ENCODE data around the gene DCD.

The DCD gene, protein sequence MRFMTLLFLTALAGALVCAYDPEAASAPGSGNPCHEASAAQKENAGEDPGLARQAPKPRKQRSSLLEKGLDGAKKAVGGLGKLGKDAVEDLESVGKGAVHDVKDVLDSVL

DNA sequence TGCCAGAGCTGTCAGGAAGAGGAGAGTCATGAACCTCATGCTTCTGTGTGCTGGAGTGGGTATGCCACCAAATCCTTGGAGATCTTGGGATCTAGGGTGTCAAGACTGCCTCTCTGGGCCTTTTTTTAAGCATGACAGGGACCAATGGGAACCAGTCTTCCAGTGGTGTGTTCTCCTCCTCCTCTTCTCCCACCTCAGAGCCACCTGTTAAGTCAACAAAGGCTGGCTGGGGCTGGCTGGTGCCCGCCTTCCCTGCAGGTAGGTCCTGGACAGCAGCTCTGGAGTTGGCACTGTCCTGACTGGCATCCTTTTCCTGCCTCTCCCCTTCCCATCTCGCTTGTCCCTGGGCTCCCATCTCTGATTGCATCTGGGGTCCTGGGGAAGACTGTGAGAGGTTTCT lies at the start of gene DCD:
DCD (minus strand) TSS at position 101 of the 400 bp plus-strand sequence; CDS start at position 39, 62 bp downstream.
- no peak within 1 kb of the TSS for H3K27ac ChIP-seq
- H3K9me3 ChIP-seq (ENCODE audit: low read depth, low read length), result no peaks in the 10 kb centered on the region
- no peak for DNase-seq (ENCODE audit: low read depth, low spot score)
- H3K36me3 ChIP-seq (ENCODE audit: insufficient read depth, low read length), result no peaks in the 10 kb centered on the region
- H3K9ac ChIP-seq (ENCODE audit: insufficient read length), result no peak within 1 kb of the TSS
- TF ChIP-seq FOXP2 (optimal IDR thresholded peaks at IDR 0.05; ENCODE audit: control extremely low read depth, extremely low read length, insufficient read depth), result no peak
- TF ChIP-seq EZH2 (IDR thresholded peaks at IDR 0.05), result no peak
- TF ChIP-seq POLR2AphosphoS5 (IDR thresholded peaks at IDR 0.05; ENCODE audit: borderline replicate concordance, low read depth, low read length), result no peak
- no peak within 1 kb of the TSS for H3K4me3 ChIP-seq

DNA sequence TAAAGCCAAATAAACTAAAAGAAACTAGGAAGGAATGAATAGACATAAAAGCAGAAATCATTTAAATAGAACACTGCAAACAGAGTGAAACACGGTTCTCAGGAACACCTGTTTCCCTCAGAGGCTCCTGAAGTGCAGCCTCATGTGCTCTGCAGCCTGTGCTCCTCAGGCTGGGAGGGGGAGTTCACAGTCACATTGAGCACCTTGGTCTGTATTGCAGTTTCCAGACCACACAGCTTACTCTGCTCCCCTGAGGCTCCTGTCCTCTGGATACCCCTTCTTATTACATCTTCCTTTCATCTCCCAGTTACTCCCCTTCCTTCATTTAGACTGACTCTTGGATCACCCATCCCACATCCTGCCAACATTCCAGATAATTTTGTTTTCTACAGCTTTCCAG lies 49.7 kb upstream of the DCD start:
- peaks cover 3% of the 10 kb centered on the region; the same call in 1 of the 2 replicates for H3K9me3 ChIP-seq (ENCODE audit: low read depth, low read length)
- no peak overlapping the region for H3K27ac ChIP-seq
- no peak overlapping the region for H3K4me3 ChIP-seq
- no peaks in the 10 kb centered on the region for H3K36me3 ChIP-seq (ENCODE audit: insufficient read depth, low read length)
- TF ChIP-seq EZH2 (IDR thresholded peaks at IDR 0.05), result no peak
- TF ChIP-seq POLR2AphosphoS5 (IDR thresholded peaks at IDR 0.05; ENCODE audit: borderline replicate concordance, low read depth, low read length), result no peak
- TF ChIP-seq FOXP2 (optimal IDR thresholded peaks at IDR 0.05; ENCODE audit: control extremely low read depth, extremely low read length, insufficient read depth), result no peak
- H3K9ac ChIP-seq (ENCODE audit: insufficient read length), result no peak overlapping the region
- no peak for DNase-seq (ENCODE audit: low read depth, low spot score)

DNA sequence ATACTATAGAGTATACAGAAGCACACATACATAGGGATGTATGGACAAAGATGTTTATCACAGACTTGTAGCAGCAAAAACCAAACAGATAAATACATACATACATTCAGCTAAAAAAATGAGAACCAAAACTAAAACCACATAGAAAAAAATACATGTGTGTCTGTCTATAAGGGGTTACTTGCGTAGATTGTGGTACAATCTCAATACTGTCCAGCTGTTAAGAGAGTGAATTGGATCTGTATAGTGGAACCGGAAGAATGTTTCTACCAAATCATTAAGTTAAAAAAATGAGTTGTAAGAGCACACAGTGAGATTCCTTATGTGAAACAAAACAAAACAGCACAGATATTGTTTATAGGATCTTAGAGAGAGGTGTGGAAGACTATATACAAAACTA lies 44.2 kb upstream of the DCD start:
- no peak for TF ChIP-seq FOXP2 (optimal IDR thresholded peaks at IDR 0.05; ENCODE audit: control extremely low read depth, extremely low read length, insufficient read depth)
- no peak overlapping the region for H3K9ac ChIP-seq (ENCODE audit: insufficient read length)
- no peak overlapping the region for H3K27ac ChIP-seq
- DNase-seq (ENCODE audit: low read depth, low spot score), result no peak
- peaks cover 3% of the 10 kb centered on the region; the same call in 1 of the 2 replicates for H3K9me3 ChIP-seq (ENCODE audit: low read depth, low read length)
- H3K4me3 ChIP-seq, result no peak overlapping the region
- no peaks in the 10 kb centered on the region for H3K36me3 ChIP-seq (ENCODE audit: insufficient read depth, low read length)

DNA sequence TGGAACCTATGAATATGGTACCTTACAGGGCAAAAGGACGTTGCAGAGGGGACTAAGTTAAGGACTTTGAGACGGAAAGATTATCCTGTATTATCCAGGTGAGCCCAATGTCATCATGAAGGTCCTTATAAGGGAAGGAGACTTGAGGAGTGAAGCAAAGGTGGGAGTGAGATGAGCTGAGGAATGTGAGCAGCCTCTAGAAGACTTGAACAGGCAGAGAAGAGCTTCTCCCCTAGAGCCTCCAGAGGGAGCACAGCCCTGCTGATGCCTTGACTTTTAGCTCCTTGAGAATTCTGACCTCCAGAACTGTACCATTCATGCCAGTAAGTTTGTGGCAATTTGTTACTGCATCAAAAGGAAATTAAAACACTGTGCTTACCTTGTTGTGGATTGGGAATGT lies 41.8 kb upstream of the DCD start:
- Histone ChIP-seq H3K27ac (no peak overlapping the region), H3K36me3 (ENCODE audit: insufficient read depth, low read length) (no peaks in the 10 kb centered on the region), H3K9me3 (ENCODE audit: low read depth, low read length) (peaks cover 3% of the 10 kb centered on the region; the same call in 1 of the 2 replicates), H3K9ac (ENCODE audit: insufficient read length) (no peak overlapping the region), H3K4me3 (no peak overlapping the region)
- DNase-seq (ENCODE audit: low read depth, low spot score), result no peak
- no peak for TF ChIP-seq EZH2 (IDR thresholded peaks at IDR 0.05)
- no peak for TF ChIP-seq FOXP2 (optimal IDR thresholded peaks at IDR 0.05; ENCODE audit: control extremely low read depth, extremely low read length, insufficient read depth)

DNA sequence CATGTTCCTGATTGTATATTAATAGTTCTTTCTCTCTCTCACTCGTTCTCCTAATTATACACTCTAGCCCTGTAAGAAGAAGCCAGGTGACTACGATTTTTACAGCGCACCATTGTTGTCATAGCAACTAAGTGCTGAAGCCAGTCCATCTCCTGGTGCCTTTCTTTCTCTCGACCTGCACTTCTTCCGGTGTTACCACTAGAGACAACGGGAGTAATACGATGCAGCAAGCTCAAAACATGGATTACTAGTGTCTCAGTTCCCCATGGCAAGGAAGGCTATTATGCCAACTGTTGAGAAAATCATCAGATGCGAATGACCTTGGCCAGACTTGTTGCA lies 40.8 kb upstream of the DCD start:
- Histone ChIP-seq H3K9ac (ENCODE audit: insufficient read length) (no peak overlapping the region), H3K36me3 (ENCODE audit: insufficient read depth, low read length) (no peaks in the 10 kb centered on the region), H3K27ac (no peak overlapping the region), H3K4me3 (no peak overlapping the region), H3K9me3 (ENCODE audit: low read depth, low read length) (peaks cover 3% of the 10 kb centered on the region; the same call in 1 of the 2 replicates)
- TF ChIP-seq EZH2 (IDR thresholded peaks at IDR 0.05) (no peak), FOXP2 (optimal IDR thresholded peaks at IDR 0.05; ENCODE audit: control extremely low read depth, extremely low read length, insufficient read depth) (no peak), POLR2AphosphoS5 (IDR thresholded peaks at IDR 0.05; ENCODE audit: borderline replicate concordance, low read depth, low read length) (no peak)
- DNase-seq (ENCODE audit: low read depth, low spot score), result no peak

DNA sequence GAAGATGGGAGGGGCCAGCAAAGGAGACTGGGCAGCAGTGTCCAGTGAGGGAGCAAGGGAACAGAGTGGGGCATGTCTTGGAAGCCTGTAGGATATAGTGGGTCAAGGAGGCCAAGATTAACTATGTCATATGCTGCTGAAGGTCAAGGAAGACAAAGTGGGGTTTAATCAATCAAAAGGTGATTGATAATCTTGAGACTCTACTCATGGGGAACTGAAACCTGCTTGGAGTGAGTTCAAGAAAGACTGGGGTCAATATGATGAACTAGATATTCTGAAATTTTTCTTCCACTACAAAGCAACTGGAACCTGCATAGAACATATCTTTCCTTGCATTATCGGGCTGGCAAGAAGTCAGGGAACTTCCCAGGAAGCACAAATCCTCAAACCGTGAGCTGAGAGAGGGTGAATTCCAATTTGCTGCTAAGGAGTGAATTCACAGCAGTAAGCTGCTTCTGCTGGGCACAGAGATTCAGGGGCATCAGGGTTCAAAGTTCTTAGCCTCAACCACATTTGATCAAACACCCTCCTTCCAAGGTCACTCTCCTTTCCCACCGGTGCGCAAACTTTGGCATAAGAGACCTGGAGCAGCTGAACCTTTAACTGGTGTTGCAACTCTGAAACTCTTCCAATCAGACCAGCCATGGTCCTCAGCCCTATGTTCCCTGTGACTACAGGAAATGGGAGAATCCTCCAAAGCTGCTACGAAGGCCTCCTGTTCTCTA lies 40.3 kb upstream of the DCD start:
- peaks cover 2% of the 10 kb centered on the region; the same call in 1 of the 2 replicates for H3K9me3 ChIP-seq (ENCODE audit: low read depth, low read length)
- DNase-seq (ENCODE audit: low read depth, low spot score), result no peak
- no peaks in the 10 kb centered on the region for H3K36me3 ChIP-seq (ENCODE audit: insufficient read depth, low read length)
- no peak overlapping the region for H3K4me3 ChIP-seq
- H3K9ac ChIP-seq (ENCODE audit: insufficient read length), result no peak overlapping the region
- no peak overlapping the region for H3K27ac ChIP-seq
- TF ChIP-seq POLR2AphosphoS5 (IDR thresholded peaks at IDR 0.05; ENCODE audit: borderline replicate concordance, low read depth, low read length) (no peak), FOXP2 (optimal IDR thresholded peaks at IDR 0.05; ENCODE audit: control extremely low read depth, extremely low read length, insufficient read depth) (no peak), EZH2 (IDR thresholded peaks at IDR 0.05) (no peak)

DNA sequence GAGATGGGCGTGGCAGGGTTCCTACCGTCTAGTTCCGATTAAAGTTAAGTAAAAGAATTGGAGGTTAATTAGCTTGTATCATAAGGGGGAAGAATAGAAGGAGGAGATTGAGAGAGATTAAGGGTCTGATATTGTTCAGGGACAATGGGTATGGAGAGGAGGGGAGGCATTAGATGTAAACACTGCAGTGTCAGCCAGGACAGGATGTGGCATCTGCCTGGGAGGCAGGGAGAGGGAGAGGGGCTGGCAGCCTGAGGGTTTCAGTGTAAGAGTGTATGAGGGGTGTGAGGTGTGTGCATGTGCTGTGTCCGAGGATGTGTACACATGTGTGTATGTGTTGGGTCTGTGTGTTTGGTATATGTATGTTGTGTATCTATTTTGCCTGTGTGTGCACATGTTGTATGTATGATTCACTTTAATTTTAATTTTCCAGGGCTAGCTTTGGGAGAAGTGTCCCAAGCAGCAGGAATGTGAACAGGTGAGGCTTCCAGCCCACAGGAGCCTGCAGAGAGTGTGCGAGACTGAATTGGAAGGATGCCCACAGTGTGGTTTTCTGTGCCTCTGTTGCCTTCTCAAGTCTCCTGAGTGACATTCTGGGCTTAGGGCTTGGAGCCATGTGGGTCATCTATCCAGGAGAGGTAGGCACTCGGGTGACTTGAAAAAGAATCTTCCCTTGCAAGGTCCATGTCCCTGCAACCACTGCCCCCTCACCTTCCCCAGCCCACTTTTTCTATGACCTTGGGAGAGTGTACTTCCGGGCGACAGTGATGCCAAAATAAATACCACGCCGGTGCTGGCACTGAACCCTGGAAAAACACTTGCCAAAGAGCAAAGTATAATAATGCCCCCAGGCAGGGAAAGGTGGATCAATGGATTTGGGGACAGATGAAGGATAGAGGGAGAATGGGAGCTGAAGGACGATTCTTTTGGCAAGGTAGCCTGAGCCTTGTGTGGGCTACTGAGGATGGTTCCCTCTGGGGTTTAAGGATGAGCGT lies 36.8 kb upstream of the DCD start:
- Histone ChIP-seq H3K27ac (no peak overlapping the region), H3K9me3 (ENCODE audit: low read depth, low read length) (no peaks in the 10 kb centered on the region), H3K9ac (ENCODE audit: insufficient read length) (no peak overlapping the region), H3K36me3 (ENCODE audit: insufficient read depth, low read length) (no peaks in the 10 kb centered on the region), H3K4me3 (no peak overlapping the region)
- DNase-seq (ENCODE audit: low read depth, low spot score), result no peak
- TF ChIP-seq POLR2AphosphoS5 (IDR thresholded peaks at IDR 0.05; ENCODE audit: borderline replicate concordance, low read depth, low read length) (no peak), EZH2 (IDR thresholded peaks at IDR 0.05) (no peak), FOXP2 (optimal IDR thresholded peaks at IDR 0.05; ENCODE audit: control extremely low read depth, extremely low read length, insufficient read depth) (no peak)

DNA sequence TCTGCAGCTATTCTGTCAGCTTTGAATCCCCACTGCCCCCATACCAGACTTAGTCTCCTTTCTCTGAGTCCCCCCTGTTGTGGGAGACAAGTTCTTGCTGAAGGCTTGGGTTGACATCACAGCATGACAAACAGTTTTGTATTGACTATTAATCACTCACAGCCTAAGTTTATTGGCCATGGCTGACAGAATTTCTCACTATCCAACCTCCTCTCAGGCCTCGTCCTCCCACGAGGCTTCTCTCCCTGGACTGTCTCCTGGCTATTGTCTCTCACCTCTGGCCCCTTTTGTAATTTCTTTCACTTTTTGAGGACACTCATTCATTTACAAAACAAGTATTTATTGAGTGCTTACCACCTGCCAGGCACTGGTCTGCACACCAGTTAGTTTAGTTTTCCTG lies 35.2 kb upstream of the DCD start:
- TF ChIP-seq EZH2 (IDR thresholded peaks at IDR 0.05), result no peak
- TF ChIP-seq FOXP2 (optimal IDR thresholded peaks at IDR 0.05; ENCODE audit: control extremely low read depth, extremely low read length, insufficient read depth), result no peak
- no peak for TF ChIP-seq POLR2AphosphoS5 (IDR thresholded peaks at IDR 0.05; ENCODE audit: borderline replicate concordance, low read depth, low read length)
- H3K27ac ChIP-seq, result no peak overlapping the region
- no peaks in the 10 kb centered on the region for H3K36me3 ChIP-seq (ENCODE audit: insufficient read depth, low read length)
- DNase-seq (ENCODE audit: low read depth, low spot score), result no peak
- H3K9ac ChIP-seq (ENCODE audit: insufficient read length), result no peak overlapping the region
- H3K4me3 ChIP-seq, result no peak overlapping the region
- no peaks in the 10 kb centered on the region for H3K9me3 ChIP-seq (ENCODE audit: low read depth, low read length)
